Measurements from ENCODE around the gene CD81. TPM values are rescaled to one million over a fixed set of nuclear protein-coding genes. Genes with fewer than 3 reads are reported as not detected.

CD81 gene
- total RNA-seq, 3 donors from 2014 or later (not counting 1 experiment from before 2014, with no cell fraction given), result 263 to 292 (median 263) TPM

DNA sequence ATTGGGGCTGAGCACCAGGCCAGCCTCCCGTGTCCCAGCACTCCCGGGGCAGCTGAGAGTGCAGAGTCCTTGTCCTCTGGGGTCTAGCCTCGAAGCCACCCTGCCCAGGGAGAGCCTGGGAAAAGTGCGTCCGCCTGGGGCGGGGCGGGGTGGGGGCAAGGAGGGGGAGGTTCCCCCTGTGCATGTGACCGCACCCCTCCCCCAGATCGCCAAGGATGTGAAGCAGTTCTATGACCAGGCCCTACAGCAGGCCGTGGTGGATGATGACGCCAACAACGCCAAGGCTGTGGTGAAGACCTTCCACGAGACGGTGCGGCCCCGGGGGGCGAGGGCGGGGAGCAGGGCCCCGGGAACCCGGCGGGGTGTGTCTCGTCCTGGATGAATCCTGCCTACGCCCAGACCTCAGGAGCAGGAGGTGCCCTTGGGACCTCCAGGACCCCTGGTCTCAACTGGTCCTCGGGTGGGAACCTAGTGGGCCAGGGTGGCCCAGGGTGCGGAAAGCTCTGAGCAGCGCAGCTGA, 18.2 kb downstream of the CD81 start:
- Histone ChIP-seq H3K36me3 (ENCODE audit: control insufficient read depth, insufficient read depth, low read length) (peaks cover 38% of the 10 kb centered on the region), H3K27ac (ENCODE audit: low read length) (no peak overlapping the region), H3K4me3 (ENCODE audit: low read length) (no peak overlapping the region), H3K4me1 (ENCODE audit: control insufficient read depth, insufficient read depth, low read length) (peaks cover 62% of the 10 kb centered on the region), H3K27me3 (ENCODE audit: control insufficient read depth, insufficient read depth, low read length) (no peaks in the 10 kb centered on the region), H3K9me3 (ENCODE audit: control insufficient read depth, insufficient read depth, low read length) (no peaks in the 10 kb centered on the region)
- Mint-ChIP-seq H3K4me3 (no peak overlapping the region), H3K36me3 (no peaks in the 10 kb centered on the region), H3K27me3 (ENCODE audit: low read depth in 2 of 2) (no peaks in the 10 kb centered on the region), H3K27ac (no peak overlapping the region), H3K4me1 (peaks cover 7 to 20% of the 10 kb centered on the region in 2 donors), H3K9me3 (no peaks in the 10 kb centered on the region)
- ATAC-seq, result no peak
- 91% methylated on average over 26 of the region's 26 CpGs for WGBS (ENCODE audit: insufficient coverage)
- TF ChIP-seq, protein P1, sequence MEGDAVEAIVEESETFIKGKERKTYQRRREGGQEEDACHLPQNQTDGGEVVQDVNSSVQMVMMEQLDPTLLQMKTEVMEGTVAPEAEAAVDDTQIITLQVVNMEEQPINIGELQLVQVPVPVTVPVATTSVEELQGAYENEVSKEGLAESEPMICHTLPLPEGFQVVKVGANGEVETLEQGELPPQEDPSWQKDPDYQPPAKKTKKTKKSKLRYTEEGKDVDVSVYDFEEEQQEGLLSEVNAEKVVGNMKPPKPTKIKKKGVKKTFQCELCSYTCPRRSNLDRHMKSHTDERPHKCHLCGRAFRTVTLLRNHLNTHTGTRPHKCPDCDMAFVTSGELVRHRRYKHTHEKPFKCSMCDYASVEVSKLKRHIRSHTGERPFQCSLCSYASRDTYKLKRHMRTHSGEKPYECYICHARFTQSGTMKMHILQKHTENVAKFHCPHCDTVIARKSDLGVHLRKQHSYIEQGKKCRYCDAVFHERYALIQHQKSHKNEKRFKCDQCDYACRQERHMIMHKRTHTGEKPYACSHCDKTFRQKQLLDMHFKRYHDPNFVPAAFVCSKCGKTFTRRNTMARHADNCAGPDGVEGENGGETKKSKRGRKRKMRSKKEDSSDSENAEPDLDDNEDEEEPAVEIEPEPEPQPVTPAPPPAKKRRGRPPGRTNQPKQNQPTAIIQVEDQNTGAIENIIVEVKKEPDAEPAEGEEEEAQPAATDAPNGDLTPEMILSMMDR (IDR thresholded peaks at IDR 0.05), result no peak
- intact Hi-C loops (cut with micrococcal nuclease), result no loop called here
- no peak for DNase-seq

- H3K27ac Mint-ChIP-seq, result no peak overlapping the region
- no peaks in the 10 kb centered on the region for H3K27me3 Mint-ChIP-seq (ENCODE audit: low read depth in 2 of 2)
- H3K36me3 Mint-ChIP-seq, result no peaks in the 10 kb centered on the region
- TF ChIP-seq, protein P1 (IDR thresholded peaks at IDR 0.05), result no peak
- no peak for ATAC-seq
- H3K4me1 Mint-ChIP-seq, result peaks cover 10 to 20% of the 10 kb centered on the region in 2 donors
- Histone ChIP-seq H3K36me3 (ENCODE audit: control insufficient read depth, insufficient read depth, low read length) (peaks cover 38% of the 10 kb centered on the region), H3K27me3 (ENCODE audit: control insufficient read depth, insufficient read depth, low read length) (no peaks in the 10 kb centered on the region), H3K27ac (ENCODE audit: low read length) (no peak overlapping the region), H3K9me3 (ENCODE audit: control insufficient read depth, insufficient read depth, low read length) (no peaks in the 10 kb centered on the region), H3K4me3 (ENCODE audit: low read length) (no peak overlapping the region), H3K4me1 (ENCODE audit: control insufficient read depth, insufficient read depth, low read length) (peaks cover 56% of the 10 kb centered on the region)
- 91% methylated on average over 17 of the region's 17 CpGs for WGBS (ENCODE audit: insufficient coverage)
- DNase-seq, result no peak
- no peaks in the 10 kb centered on the region for H3K9me3 Mint-ChIP-seq
- no peak overlapping the region for H3K4me3 Mint-ChIP-seq
- intact Hi-C loops (cut with micrococcal nuclease), result no loop called here
Measured at GRCh38 chr11:2395856-2396255, 18.7 kb downstream of the CD81 start.

DNA sequence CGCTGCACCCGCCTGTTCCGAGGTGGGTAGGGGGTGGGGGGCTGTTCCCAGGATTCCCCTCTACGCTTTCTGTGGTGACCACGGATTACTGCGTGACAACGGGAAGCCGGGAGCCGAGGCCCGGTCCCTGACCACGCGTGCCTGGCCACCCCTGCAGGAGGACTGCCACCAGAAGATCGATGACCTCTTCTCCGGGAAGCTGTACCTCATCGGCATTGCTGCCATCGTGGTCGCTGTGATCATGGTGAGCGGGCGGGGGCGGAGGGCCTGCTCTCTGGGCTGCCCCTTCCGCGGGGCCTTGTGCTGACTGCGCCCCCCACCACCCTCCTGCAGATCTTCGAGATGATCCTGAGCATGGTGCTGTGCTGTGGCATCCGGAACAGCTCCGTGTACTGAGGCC, 19.4 kb downstream of the CD81 start:
- Histone ChIP-seq H3K27me3 (ENCODE audit: control insufficient read depth, insufficient read depth, low read length) (no peaks in the 10 kb centered on the region), H3K4me1 (ENCODE audit: control insufficient read depth, insufficient read depth, low read length) (peaks cover 55% of the 10 kb centered on the region), H3K27ac (ENCODE audit: low read length) (no peak overlapping the region), H3K9me3 (ENCODE audit: control insufficient read depth, insufficient read depth, low read length) (no peaks in the 10 kb centered on the region), H3K36me3 (ENCODE audit: control insufficient read depth, insufficient read depth, low read length) (peaks cover 36% of the 10 kb centered on the region), H3K4me3 (ENCODE audit: low read length) (no peak overlapping the region)
- Mint-ChIP-seq H3K4me1 (peaks cover 14 to 24% of the 10 kb centered on the region in 2 donors), H3K27me3 (ENCODE audit: low read depth in 2 of 2) (no peaks in the 10 kb centered on the region), H3K9me3 (no peaks in the 10 kb centered on the region), H3K4me3 (no peak overlapping the region), H3K27ac (peak overlapping the region in 1 of 2 donors; percentile 73), H3K36me3 (no peaks in the 10 kb centered on the region)
- WGBS (ENCODE audit: insufficient coverage), result 97% methylated on average over 26 of the region's 26 CpGs
- TF ChIP-seq, protein P1 (IDR thresholded peaks at IDR 0.05), result no peak
- ATAC-seq (no peak), DNase-seq (no peak)
- intact Hi-C loops (cut with micrococcal nuclease), result no loop called here

GRCh38 chr11:2397005-2397404, 19.9 kb downstream of the CD81 start:
- H3K4me3 Mint-ChIP-seq, result no peak overlapping the region
- peak overlapping the region; percentile 73 to 76 for H3K27ac Mint-ChIP-seq
- ATAC-seq, result no peak

More at GRCh38 chr11:2397005-2397404, 19.9 kb downstream of the CD81 start:
- intact Hi-C loops (cut with micrococcal nuclease), result no loop called here
- Histone ChIP-seq H3K36me3 (ENCODE audit: control insufficient read depth, insufficient read depth, low read length) (peaks cover 32% of the 10 kb centered on the region), H3K4me3 (ENCODE audit: low read length) (no peak overlapping the region), H3K27me3 (ENCODE audit: control insufficient read depth, insufficient read depth, low read length) (no peaks in the 10 kb centered on the region), H3K27ac (ENCODE audit: low read length) (no peak overlapping the region), H3K4me1 (ENCODE audit: control insufficient read depth, insufficient read depth, low read length) (peaks cover 55% of the 10 kb centered on the region), H3K9me3 (ENCODE audit: control insufficient read depth, insufficient read depth, low read length) (no peaks in the 10 kb centered on the region)
- 99% methylated on average over 12 of the region's 12 CpGs for WGBS (ENCODE audit: insufficient coverage)
- no peaks in the 10 kb centered on the region for H3K36me3 Mint-ChIP-seq
- no peaks in the 10 kb centered on the region for H3K9me3 Mint-ChIP-seq
- no peaks in the 10 kb centered on the region for H3K27me3 Mint-ChIP-seq (ENCODE audit: low read depth in 2 of 2)
- DNase-seq, result no peak
- H3K4me1 Mint-ChIP-seq, result peaks cover 16 to 22% of the 10 kb centered on the region in 2 donors
- TF ChIP-seq, protein P1 (IDR thresholded peaks at IDR 0.05), result no peak

Measured in natural killer cell (primary cell).